PFSK-1 (cell line): ENCODE measurements around the gene CCDC7.

ENCODE experiments used
- FOXP2 ChIP-seq: optimal IDR thresholded peaks from 2 replicates; pipeline ENCODE3; 2011; ENCODE audit warnings: borderline replicate concordance, control low read depth, inconsistent platforms; ENCODE audit not compliant: insufficient read depth; ENCODE audit errors: extremely low read length, extremely low read depth
- POLR2AphosphoS5 ChIP-seq: IDR thresholded peaks from 2 replicates; pipeline ENCODE4 v1.6.1; 2012; ENCODE audit warnings: low read depth, mild to moderate bottlenecking, control low read depth, low read length, moderate library complexity
- SIN3A ChIP-seq: IDR thresholded peaks from 2 replicates; pipeline ENCODE4 v1.6.1; 2012; ENCODE audit warnings: mild to moderate bottlenecking, low read length, moderate library complexity, borderline replicate concordance; ENCODE audit not compliant: insufficient read depth
- TAF1 ChIP-seq: IDR thresholded peaks from 2 replicates; pipeline ENCODE4 v1.6.1; 2012; ENCODE audit warnings: low read length, control low read depth, borderline replicate concordance; ENCODE audit not compliant: insufficient read depth
- TF ChIP-seq, protein P1 (sequence below), 2 experiments: IDR thresholded peaks; 2 replicates each; pipeline versions ENCODE4 v1.6.1 to v1.8.0; 2011 to 2012; ENCODE audit warnings: low read depth in 2 of 2, low read length in 2 of 2, control low read depth in 1 of 2, inconsistent platforms in 1 of 2, mild to moderate bottlenecking in 1 of 2, moderate library complexity in 1 of 2; ENCODE audit not compliant: insufficient read depth in 1 of 2

CCDC7 gene

DNA sequence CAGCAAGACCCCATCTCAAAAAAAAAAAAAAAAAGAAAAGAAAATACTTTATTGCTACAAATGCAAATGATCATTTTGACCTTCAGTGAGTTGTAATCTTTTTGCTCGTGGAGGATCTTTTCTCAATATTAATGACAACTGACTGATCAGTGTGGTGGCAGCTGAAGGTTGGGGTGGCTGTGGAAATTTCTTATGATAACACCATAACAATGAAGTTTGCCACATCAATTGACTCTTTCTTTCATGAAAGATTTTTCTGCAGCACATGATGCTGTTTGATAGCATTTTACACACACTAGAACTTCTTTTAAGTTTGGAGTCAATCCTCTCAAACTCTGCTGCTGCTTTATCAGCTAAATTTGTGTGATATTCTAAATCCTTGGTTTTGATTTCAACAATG lies 12.4 kb upstream of the CCDC7 start:
- TF ChIP-seq FOXP2, result no peak
- no peak for TF ChIP-seq POLR2AphosphoS5

DNA sequence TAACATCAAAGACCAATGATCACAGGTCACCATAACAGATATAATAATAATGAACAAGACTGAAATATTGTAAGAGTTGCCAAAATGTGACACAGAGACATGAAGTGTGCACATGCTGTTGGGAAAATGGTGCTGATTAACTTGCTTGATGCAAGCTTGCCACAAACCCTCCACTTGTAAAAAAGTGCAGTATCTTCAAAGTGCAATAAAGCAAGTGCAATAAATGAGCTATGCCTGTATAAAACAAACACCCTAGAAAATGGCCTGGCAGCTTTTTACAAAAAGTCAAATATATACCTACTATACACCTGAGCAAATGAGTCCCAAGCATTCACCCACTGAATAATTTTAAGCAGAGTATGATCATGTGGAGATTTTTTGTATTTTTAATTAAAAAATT lies 9.7 kb upstream of the CCDC7 start:
- no peak for TF ChIP-seq FOXP2
- TF ChIP-seq, protein P1, sequence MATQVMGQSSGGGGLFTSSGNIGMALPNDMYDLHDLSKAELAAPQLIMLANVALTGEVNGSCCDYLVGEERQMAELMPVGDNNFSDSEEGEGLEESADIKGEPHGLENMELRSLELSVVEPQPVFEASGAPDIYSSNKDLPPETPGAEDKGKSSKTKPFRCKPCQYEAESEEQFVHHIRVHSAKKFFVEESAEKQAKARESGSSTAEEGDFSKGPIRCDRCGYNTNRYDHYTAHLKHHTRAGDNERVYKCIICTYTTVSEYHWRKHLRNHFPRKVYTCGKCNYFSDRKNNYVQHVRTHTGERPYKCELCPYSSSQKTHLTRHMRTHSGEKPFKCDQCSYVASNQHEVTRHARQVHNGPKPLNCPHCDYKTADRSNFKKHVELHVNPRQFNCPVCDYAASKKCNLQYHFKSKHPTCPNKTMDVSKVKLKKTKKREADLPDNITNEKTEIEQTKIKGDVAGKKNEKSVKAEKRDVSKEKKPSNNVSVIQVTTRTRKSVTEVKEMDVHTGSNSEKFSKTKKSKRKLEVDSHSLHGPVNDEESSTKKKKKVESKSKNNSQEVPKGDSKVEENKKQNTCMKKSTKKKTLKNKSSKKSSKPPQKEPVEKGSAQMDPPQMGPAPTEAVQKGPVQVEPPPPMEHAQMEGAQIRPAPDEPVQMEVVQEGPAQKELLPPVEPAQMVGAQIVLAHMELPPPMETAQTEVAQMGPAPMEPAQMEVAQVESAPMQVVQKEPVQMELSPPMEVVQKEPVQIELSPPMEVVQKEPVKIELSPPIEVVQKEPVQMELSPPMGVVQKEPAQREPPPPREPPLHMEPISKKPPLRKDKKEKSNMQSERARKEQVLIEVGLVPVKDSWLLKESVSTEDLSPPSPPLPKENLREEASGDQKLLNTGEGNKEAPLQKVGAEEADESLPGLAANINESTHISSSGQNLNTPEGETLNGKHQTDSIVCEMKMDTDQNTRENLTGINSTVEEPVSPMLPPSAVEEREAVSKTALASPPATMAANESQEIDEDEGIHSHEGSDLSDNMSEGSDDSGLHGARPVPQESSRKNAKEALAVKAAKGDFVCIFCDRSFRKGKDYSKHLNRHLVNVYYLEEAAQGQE (IDR thresholded peaks at IDR 0.05; ENCODE audit: insufficient read depth in 1 of 2, low read depth in 2 of 2, low read length in 2 of 2), result no peak
- no peak for TF ChIP-seq SIN3A
- TF ChIP-seq POLR2AphosphoS5, result no peak
- TF ChIP-seq TAF1, result no peak

DNA sequence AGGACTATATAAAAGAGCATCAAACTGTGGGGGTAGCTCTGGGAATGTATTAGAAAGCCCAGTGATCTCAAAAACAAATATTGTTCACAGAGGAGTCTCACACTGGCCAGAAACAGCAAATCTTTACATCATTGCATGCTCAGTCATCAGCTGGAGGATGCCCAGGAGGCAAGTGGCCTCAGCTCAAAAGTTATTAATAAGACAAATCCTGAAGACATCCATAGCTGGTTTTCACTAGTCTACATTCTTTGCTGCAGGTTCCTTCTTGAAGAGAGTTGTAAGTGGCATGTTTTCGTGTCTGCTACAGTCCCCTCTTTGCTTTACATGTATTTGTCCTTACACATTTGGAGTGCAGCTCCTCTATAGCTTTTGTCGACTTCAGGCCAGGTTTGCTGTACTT lies 8.6 kb upstream of the CCDC7 start:
- TF ChIP-seq, protein P1 (IDR thresholded peaks at IDR 0.05; ENCODE audit: insufficient read depth in 1 of 2, low read depth in 2 of 2, low read length in 2 of 2), result no peak
- TF ChIP-seq TAF1 (no peak), SIN3A (no peak), POLR2AphosphoS5 (no peak), FOXP2 (no peak)

DNA sequence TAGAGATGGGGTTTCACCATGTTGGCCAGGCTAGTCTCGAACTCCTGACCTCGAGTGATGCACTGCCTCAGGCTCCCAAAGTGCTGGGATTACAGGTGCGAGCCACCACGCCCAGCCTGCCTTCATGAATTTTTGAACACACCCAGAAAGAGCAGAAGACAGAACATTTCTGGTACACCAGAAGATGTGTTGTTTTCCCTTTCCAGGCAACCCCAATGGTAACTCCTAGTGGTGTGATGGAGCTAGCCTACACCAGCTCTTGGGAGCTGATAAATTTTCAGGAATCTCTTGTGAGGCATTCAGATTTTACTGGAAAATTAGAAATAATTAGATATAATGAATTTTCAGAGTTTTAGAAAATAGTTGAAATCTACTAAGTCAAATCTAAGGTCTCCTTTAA lies 904 bp upstream of the CCDC7 start:
- no peak for TF ChIP-seq SIN3A
- TF ChIP-seq FOXP2, result no peak
- TF ChIP-seq POLR2AphosphoS5, result no peak
- TF ChIP-seq TAF1, result no peak
- TF ChIP-seq, protein P1 (IDR thresholded peaks at IDR 0.05; ENCODE audit: insufficient read depth in 1 of 2, low read depth in 2 of 2, low read length in 2 of 2), result no peak

DNA sequence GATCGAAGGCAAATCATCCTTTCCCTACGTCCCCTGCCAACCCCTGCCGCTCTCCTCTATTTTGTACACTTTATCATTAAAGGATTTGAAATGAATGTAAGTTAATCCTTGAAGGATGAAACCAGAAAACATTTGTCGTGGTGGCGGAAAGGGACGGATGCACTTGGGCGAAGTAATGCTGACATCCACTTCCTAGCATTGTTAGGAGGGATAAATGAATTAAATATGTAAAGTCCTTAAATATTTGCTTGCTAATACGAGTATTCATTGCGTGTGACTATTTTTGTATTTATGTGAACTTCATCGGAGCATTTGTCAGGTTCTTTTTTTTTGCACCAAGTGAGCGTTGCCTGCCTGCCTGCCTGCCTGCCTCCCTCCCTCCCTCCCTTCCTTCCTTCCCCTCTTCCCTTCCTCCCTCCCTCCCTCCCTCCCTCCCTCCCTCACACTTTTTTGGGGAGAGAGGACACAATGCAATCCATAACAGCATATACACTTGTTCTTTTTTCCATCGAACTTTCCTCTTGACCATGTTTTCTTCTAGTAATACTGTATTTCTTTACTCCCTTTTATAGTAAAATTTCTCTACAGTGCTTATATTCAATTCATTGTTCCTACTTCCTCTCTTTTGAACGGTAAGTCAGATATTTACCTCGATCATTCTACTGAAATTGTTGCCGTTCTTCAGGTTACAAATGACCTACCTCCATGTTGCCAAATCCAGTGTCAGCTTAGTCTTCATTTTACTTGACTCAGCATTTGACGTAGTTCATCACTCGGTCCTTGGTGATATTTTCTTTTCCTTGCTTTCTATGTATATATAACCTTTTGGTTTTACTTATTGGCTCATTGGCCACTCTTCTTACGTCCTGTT lies 831 bp downstream of the CCDC7 start:
- TF ChIP-seq SIN3A (no peak), POLR2AphosphoS5 (no peak), FOXP2 (no peak), TAF1 (peak; percentile 38; the same call in 1 of the 2 replicates)
- TF ChIP-seq, protein P1 (IDR thresholded peaks at IDR 0.05; ENCODE audit: insufficient read depth in 1 of 2, low read depth in 2 of 2, low read length in 2 of 2), result no peak
